Measurements from ENCODE around the gene SLC4A2. TPM values are rescaled to one million over a fixed set of nuclear protein-coding genes. Genes with fewer than 3 reads are reported as not detected.

The SLC4A2 gene
- polyA plus RNA-seq, 2 of the 4 experiments (the other 2 are of a cell fraction), result 112 to 275 TPM

DNA sequence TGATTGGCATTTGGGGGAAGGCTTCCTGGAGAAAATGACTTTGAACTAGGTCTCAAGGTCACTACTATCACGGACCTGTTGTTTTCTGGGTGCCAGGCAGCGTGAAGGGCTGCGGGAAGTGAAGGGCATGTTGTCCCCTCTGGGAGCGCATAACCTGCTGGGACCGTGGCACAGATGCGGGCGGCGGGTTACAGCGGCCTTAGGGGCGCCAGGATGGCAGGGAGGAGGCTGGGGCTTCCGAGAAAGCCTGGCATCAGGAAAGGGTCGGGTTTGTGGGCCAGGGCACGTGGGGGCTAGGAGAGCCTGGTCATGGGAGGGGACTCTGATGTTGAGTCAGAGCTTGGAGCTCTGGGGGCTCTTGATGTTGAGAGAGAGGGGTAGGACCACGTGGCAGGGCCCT, 6.1 kb downstream of the SLC4A2 start:
- H3K4me3 ChIP-seq, result no peak overlapping the region
- ATAC-seq (no peak), DNase-seq (ENCODE audit: low read depth in 1 of 2, low spot score in 1 of 2) (no peak), FAIRE-seq (no peak)
- no peaks in the 10 kb centered on the region for H3K9me3 ChIP-seq
- H3K4me1 ChIP-seq, result peaks cover 29% of the 10 kb centered on the region
- whole genome bisulfite sequencing (ENCODE audit: missing lambda C conversion rate), result 83% methylated on average over 14 of the region's 14 CpGs
- peak overlapping the region in 1 of 2 experiments; percentile 99; a peak in 2 of 6 replicates for H3K27ac ChIP-seq
- H3K4me2 ChIP-seq, result no peak overlapping the region
- TF ChIP-seq HOXB5 (CRISPR knock-in tag; IDR thresholded peaks at IDR 0.05) (no peak), FOXS1 (CRISPR knock-in tag; IDR thresholded peaks at IDR 0.05) (no peak), NPAS2 (CRISPR knock-in tag; IDR thresholded peaks at IDR 0.05; ENCODE audit: borderline replicate concordance) (no peak), MAZ (IDR thresholded peaks at IDR 0.05; ENCODE audit: borderline replicate concordance, low read depth, low read length) (no peak), RARB (CRISPR knock-in tag; IDR thresholded peaks at IDR 0.05) (no peak), KDM5A (IDR thresholded peaks at IDR 0.05) (no peak), RAD21 (conservative IDR thresholded peaks at IDR 0.05 in 1 of 2, IDR thresholded peaks at IDR 0.05 in 1 of 2) (no peak), JUNB (IDR thresholded peaks at IDR 0.05) (no peak), CBX8 (IDR thresholded peaks at IDR 0.05) (no peak), SMC3 (IDR thresholded peaks at IDR 0.05) (no peak), CBX2 (IDR thresholded peaks at IDR 0.05; ENCODE audit: borderline replicate concordance, low read depth) (no peak), KDM1A (IDR thresholded peaks at IDR 0.05; ENCODE audit: low read depth) (no peak), RCOR1 (IDR thresholded peaks at IDR 0.05; ENCODE audit: low read depth, low read length) (no peak), HOXA7 (CRISPR knock-in tag; IDR thresholded peaks at IDR 0.05) (no peak), NFE2L2 (conservative IDR thresholded peaks at IDR 0.05; ENCODE audit: low read length) (no peak), EHMT2 (IDR thresholded peaks at IDR 0.05; ENCODE audit: low read depth) (no peak), EHF (CRISPR knock-in tag; IDR thresholded peaks at IDR 0.05) (no peak), CEBPB (IDR thresholded peaks at IDR 0.05) (no peak)
- TF ChIP-seq, protein P1, sequence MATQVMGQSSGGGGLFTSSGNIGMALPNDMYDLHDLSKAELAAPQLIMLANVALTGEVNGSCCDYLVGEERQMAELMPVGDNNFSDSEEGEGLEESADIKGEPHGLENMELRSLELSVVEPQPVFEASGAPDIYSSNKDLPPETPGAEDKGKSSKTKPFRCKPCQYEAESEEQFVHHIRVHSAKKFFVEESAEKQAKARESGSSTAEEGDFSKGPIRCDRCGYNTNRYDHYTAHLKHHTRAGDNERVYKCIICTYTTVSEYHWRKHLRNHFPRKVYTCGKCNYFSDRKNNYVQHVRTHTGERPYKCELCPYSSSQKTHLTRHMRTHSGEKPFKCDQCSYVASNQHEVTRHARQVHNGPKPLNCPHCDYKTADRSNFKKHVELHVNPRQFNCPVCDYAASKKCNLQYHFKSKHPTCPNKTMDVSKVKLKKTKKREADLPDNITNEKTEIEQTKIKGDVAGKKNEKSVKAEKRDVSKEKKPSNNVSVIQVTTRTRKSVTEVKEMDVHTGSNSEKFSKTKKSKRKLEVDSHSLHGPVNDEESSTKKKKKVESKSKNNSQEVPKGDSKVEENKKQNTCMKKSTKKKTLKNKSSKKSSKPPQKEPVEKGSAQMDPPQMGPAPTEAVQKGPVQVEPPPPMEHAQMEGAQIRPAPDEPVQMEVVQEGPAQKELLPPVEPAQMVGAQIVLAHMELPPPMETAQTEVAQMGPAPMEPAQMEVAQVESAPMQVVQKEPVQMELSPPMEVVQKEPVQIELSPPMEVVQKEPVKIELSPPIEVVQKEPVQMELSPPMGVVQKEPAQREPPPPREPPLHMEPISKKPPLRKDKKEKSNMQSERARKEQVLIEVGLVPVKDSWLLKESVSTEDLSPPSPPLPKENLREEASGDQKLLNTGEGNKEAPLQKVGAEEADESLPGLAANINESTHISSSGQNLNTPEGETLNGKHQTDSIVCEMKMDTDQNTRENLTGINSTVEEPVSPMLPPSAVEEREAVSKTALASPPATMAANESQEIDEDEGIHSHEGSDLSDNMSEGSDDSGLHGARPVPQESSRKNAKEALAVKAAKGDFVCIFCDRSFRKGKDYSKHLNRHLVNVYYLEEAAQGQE (IDR thresholded peaks at IDR 0.05), result no peak
- TF ChIP-seq, protein P2, sequence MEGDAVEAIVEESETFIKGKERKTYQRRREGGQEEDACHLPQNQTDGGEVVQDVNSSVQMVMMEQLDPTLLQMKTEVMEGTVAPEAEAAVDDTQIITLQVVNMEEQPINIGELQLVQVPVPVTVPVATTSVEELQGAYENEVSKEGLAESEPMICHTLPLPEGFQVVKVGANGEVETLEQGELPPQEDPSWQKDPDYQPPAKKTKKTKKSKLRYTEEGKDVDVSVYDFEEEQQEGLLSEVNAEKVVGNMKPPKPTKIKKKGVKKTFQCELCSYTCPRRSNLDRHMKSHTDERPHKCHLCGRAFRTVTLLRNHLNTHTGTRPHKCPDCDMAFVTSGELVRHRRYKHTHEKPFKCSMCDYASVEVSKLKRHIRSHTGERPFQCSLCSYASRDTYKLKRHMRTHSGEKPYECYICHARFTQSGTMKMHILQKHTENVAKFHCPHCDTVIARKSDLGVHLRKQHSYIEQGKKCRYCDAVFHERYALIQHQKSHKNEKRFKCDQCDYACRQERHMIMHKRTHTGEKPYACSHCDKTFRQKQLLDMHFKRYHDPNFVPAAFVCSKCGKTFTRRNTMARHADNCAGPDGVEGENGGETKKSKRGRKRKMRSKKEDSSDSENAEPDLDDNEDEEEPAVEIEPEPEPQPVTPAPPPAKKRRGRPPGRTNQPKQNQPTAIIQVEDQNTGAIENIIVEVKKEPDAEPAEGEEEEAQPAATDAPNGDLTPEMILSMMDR (IDR thresholded peaks at IDR 0.05), result no peak
- POLR2A ChIA-PET, result interaction anchor here (1.1 kb wide), 1 partner anchor 15 kb away, joined by 4 read pairs; the partner anchor contains the start of gene FASTK
- CTCF ChIA-PET, result interaction anchor here (1.0 to 5.7 kb wide), 5 partner anchors 9 to 42 kb away, joined by 3 to 64 read pairs (median 4); no protein-coding TSS in a partner anchor

DNA sequence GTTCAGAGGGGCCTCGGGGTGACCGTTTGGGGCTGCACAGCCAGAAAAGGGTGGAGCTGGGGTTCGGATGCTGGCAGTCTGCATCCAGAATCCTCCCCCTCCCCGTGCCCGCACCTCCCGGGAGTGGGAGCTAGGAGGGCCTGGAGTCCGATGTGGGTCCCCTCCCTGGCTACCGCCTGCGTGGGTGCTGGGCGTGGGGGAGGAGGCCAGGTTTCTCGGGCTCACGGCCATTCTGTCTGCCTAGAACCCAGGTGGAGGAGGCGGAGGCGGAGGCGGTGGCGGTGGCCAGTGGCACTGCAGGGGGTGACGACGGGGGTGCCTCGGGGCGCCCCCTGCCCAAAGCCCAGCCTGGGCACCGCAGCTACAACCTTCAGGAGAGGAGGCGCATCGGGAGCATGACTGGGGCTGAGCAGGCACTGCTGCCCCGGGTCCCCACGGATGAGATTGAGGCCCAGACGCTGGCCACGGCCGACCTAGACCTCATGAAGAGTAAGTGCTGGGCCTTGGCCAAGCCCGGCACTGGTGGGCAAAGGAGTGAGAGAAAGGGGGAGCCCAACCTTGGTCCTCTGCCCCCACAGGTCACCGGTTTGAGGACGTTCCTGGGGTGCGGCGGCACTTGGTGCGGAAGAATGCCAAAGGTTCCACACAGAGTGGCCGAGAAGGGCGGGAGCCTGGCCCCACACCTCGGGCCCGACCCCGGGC, 7.0 kb downstream of the SLC4A2 start:
- peaks cover 27% of the 10 kb centered on the region for H3K4me1 ChIP-seq
- ATAC-seq (no peak), DNase-seq (ENCODE audit: low read depth in 1 of 2, low spot score in 1 of 2) (no peak), FAIRE-seq (no peak)
- H3K4me2 ChIP-seq, result no peak overlapping the region
- no peak overlapping the region for H3K27ac ChIP-seq
- H3K9me3 ChIP-seq, result no peaks in the 10 kb centered on the region
- ChIA-PET POLR2A (interaction anchor here (1.1 kb wide), 1 partner anchor 14 kb away, joined by 4 read pairs; the partner anchor contains the start of gene FASTK), CTCF (interaction anchor here (1.0 to 4.6 kb wide), 6 partner anchors 9 to 56 kb away, joined by 3 to 21 read pairs (median 4); partner anchors contain the start of genes FASTK and TMUB1)
- H3K4me3 ChIP-seq, result no peak overlapping the region
- 90% methylated on average over 34 of the region's 39 CpGs for whole genome bisulfite sequencing (ENCODE audit: missing lambda C conversion rate)
- TF ChIP-seq PHF8 (IDR thresholded peaks at IDR 0.05; ENCODE audit: borderline replicate concordance, low read depth) (no peak), TFCP2L1 (CRISPR knock-in tag; IDR thresholded peaks at IDR 0.05) (no peak), HDAC2 (IDR thresholded peaks at IDR 0.05) (no peak), SMC3 (IDR thresholded peaks at IDR 0.05) (no peak), HOXB5 (CRISPR knock-in tag; IDR thresholded peaks at IDR 0.05) (no peak), FOSL2 (IDR thresholded peaks at IDR 0.05) (no peak), FOSL2 (CRISPR knock-in tag; IDR thresholded peaks at IDR 0.05) (no peak), KDM5A (IDR thresholded peaks at IDR 0.05) (no peak), ZC3H11A (IDR thresholded peaks at IDR 0.05) (no peak), CBX8 (IDR thresholded peaks at IDR 0.05) (no peak), CHD2 (IDR thresholded peaks at IDR 0.05; ENCODE audit: low read length, partially characterized antibody) (no peak)
- TF ChIP-seq, protein P3, sequence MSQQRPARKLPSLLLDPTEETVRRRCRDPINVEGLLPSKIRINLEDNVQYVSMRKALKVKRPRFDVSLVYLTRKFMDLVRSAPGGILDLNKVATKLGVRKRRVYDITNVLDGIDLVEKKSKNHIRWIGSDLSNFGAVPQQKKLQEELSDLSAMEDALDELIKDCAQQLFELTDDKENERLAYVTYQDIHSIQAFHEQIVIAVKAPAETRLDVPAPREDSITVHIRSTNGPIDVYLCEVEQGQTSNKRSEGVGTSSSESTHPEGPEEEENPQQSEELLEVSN (IDR thresholded peaks at IDR 0.05; ENCODE audit: borderline replicate concordance, low read depth), result no peak
- TF ChIP-seq, protein P4, sequence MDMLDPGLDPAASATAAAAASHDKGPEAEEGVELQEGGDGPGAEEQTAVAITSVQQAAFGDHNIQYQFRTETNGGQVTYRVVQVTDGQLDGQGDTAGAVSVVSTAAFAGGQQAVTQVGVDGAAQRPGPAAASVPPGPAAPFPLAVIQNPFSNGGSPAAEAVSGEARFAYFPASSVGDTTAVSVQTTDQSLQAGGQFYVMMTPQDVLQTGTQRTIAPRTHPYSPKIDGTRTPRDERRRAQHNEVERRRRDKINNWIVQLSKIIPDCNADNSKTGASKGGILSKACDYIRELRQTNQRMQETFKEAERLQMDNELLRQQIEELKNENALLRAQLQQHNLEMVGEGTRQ (IDR thresholded peaks at IDR 0.05), result no peak
- TF ChIP-seq, protein P2 (IDR thresholded peaks at IDR 0.05), result no peak
